Activated CD8-positive, alpha-beta memory T cell treated with anti-CD3 and anti-CD28 coated beads, Interleukin-2, amount 50 U/mL, for 4 hours (primary cell): ENCODE measurements around the gene SLC25A26.

Experiments
- DNase-seq: peaks from one replicate; pipeline ENCODE4 v3.0.0-alpha.2; 2020

The SLC25A26 gene

DNA sequence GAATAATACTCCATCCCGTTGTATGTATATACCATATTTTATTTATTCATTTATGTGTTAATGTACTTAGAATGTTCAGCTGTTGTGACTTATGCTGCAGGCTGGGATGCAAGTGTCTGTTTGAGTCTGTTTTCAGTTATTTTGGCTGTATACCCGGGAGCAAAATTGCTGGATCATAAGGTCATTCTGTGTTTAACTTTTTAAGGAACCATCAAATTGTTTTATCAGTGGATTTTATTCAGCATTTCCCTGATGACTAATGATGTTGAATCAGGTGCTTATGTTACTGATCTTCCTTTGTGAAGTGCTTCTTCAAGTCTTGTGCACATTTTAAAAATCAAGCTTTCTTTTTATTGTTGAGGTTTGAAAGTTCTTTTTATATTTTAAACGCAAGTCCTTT is 118.1 kb downstream of the SLC25A26 start:
- DNase-seq = no peak

GRCh38 chr3:66342717-66343356 is 122.0 kb downstream of the SLC25A26 start:
- DNase-seq = no peak

DNA sequence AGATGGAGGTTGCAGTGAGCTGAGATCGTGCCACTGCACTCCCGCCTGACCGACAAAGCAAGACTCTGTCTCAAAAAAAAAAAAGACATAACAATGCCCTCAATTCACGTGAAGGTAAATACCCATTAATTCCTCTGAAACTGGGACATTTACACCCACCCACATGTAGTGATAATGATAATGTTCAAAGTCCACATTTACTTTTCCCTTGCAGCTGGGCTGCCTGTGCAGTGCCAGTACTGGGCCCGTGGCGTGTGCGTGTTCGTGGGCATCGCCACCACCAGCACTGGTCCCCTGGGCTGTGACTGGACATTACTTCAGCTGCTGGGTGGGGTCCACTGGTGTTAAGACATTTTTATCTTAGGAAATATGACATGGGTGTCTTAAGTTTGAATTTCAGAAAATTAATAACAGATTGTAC is 123.6 kb downstream of the SLC25A26 start:
- no peak for DNase-seq

DNA sequence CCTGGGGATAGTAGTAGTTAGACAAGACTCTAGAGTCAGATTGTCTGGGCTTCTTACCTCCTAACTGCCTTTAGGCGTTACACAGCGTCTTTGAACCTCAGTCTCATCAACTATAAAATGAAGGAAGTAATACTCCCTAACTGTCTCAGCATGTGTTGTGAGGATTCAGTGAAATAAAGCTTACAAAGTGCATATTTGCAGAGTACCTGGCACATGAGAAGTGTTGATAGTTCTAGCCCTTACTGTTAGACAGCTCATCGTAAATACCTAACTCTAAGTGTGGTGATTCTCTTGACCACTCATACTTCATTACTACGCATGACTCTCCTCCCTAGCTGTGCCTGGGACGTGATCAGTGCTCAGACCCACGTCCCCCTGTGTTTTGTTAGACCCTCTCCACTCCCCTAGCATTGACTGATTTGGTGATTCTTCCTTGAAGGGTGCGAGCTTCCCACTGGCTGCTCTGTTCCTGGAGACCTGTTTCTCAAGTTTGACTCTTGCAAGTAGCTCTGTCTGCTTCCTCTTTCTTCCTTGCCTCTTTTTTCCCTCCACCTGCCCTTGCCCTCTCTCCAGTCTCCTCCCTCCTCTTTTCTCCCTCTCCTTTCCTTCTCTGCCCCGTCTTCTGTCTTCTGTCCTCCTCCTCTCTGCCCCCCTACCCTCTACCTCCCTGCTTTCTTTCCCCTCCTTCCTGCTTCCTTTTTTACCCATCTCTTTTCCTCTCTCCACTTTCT is 124.2 kb downstream of the SLC25A26 start:
- DNase-seq = no peak

- DNase-seq = no peak
Observed at GRCh38 chr3:66348704-66349103, 127.9 kb downstream of the SLC25A26 start.

DNA sequence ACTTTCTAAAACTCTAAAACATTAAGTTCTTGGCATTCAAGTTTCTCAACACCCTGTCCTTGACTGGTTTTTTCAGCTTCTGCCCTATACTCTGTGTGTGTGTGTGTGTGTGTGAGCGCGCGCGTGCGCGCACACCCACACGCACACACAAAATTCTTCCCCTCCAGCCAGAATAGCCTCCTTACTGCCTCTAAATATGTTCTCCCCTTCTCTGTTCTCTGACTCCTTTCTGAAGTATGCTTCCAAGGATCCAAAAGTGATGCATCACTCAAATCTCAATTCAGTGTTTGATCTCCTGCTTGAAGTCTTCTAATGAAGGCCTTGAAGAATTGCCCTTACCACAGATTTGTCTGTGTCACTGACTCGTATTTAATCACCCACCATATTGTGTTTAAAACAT is 129.8 kb downstream of the SLC25A26 start:
- no peak for DNase-seq

DNA sequence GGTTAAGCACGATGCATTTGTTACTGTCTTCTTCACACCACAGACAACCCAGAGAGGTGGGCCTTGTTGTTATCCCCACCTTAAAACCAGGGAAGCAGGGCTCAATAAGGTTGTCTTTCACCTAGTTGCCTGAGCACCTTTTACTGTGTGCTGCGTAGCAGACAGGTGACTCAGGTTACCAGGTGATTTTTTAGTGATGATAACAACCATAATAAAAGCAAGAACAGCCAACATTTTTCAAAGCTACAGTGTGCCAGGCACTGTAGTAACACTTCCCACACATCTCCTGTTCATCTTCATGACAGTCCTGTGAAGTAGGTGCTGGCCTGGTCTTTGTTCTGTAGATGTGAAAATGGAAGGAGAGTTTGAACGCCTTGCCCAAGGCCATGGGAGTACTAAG is 132.2 kb downstream of the SLC25A26 start:
- no peak for DNase-seq

GRCh38 chr3:66353530-66353929 is 132.7 kb downstream of the SLC25A26 start:
- DNase-seq = no peak

DNA sequence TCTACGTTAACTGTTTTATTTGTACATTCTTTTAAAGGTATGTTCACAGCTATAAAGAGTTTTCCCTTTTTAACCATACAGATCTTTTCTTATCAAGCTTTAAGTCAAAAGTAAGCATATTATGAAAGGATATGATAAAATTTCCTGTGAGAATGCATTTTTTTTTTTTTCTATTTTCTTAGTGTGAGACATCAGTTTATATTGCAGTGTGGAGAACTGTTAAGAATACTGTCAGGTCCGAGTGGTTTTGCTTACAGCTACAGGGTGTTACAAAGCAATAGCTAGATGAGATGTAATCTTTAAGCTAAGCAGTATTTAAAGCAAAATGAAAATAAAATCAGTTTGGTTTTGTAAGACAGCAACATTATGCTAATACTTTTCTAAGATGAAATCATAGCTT is 133.2 kb downstream of the SLC25A26 start:
- no peak for DNase-seq

GRCh38 chr3:66355394-66355793 is 134.6 kb downstream of the SLC25A26 start:
- no peak for DNase-seq

DNA sequence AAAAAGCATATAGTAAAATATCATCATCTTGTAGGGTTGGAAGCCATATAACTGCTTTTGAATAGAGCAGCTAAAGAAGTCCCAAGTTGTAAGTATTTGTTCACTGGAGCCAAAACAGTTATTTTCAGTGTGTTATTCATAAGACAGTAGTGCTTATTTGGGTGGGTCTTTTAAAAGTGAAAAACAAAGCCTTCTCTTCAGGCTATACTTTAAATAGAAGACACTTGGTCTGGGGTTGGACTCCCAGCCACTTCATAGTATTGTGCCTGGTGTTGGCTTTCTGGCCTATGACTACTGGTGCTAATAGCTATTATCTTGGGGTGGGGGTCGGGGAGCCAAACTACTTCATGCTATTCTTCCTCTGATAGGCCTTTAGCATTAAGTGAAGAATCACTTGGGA is 135.2 kb downstream of the SLC25A26 start:
- DNase-seq = no peak

DNA sequence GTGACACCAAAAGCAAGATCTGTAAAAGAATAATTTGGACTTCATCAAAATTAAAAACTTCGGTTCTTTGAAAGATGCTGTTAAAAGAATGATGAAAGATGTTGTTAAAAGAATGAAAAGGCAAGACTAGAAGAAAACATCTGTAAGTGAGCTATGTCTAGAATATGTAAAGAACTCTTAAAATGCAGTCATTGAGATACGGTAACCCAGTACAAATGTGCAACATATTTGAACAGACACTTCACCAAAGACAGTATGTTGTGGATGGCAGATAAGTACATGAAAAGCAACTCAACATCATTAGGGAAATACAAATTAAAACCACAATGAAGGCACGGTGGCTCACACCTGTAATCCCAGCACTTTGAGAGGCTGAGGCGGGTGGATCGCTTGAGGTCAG is 140.6 kb downstream of the SLC25A26 start:
- DNase-seq = no peak

- no peak for DNase-seq
Observed at GRCh38 chr3:66362541-66362941, 141.7 kb downstream of the SLC25A26 start.

DNA sequence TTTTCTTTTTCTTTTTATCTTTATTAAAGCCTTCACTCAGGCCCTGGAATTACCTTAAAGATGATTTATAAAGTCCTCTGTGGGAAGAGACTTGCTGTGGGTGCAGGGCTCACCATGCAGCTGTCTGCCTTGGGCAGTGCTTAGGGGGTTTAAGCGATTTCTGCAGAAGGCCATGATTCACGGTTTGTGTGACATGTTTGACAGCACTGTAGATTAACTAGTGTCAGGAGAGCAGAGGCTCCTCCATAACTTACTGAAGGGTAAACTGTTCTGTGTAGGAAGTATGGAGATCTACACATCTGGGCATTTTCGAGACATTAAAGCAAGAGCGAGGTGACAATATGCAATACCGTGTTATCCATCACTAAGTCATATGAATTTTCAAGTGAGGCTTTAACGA is 142.3 kb downstream of the SLC25A26 start:
- DNase-seq = no peak

DNA sequence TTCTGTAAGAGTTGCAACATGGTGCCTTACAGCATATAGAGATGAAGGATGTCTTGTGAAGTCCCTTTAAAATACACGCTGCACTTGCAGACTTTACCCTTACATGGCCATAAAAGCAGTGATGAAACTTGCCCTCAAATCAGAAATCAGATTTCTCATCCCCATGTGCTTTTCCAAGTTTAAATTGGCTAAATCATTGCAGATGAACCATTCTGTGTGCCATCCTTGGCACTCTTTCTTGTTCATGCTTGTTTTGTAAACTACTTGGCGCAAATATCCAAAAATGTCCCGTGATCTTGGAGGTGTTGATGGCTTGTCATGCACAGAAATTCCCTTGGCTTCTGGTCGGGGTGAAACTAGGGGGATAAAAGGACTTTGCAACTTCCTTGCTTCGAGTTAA is 144.3 kb downstream of the SLC25A26 start:
- no peak for DNase-seq

GRCh38 chr3:66366747-66367146 is 145.9 kb downstream of the SLC25A26 start:
- DNase-seq = no peak

DNA sequence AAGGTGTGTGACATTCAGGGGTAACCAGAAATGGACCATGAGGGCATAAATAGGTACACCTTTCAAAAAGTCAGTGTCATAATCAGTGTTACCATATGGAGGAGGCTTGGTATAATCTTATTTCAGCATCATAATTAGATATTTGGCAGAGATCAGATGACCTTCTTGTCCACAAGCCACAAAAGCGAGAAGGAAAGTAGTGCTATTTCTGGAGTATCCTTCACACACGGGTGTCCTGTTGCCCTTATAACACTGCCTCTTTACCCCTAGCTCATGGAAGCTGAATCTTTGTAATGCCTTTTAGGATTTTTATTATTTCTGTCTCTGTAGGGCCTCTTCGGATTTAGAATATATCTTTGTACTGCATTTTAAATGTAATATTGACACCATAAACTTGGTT is 147.2 kb downstream of the SLC25A26 start:
- no peak for DNase-seq

- no peak for DNase-seq
Observed at GRCh38 chr3:66370179-66370578, 149.4 kb downstream of the SLC25A26 start.

DNA sequence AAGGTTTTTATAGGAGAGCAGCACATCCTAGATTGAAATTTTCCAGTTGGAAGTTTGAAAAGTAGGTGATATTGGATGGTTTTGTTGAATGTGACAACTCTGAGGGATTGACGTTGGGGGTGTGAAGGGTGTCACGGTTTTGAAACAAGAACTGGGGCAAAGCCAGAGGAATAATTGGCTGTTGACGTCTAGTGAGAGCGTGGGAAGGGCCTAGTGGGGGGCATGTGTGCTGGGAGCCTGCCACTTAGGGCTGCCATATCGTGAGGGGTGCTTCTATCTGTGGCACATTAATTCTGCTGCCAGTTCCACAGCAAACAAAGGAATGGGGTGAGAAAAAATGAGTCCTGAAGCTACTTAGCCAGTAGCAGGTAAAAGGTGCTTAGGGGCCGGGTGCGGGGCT is 150.6 kb downstream of the SLC25A26 start:
- no peak for DNase-seq

GRCh38 chr3:66372681-66373350 is 152.0 kb downstream of the SLC25A26 start:
- peak; percentile 35 for DNase-seq

GRCh38 chr3:66376568-66376967 is 155.8 kb downstream of the SLC25A26 start:
- no peak for DNase-seq

- DNase-seq = no peak
Observed at GRCh38 chr3:66377800-66378199, 157.0 kb downstream of the SLC25A26 start.

DNA sequence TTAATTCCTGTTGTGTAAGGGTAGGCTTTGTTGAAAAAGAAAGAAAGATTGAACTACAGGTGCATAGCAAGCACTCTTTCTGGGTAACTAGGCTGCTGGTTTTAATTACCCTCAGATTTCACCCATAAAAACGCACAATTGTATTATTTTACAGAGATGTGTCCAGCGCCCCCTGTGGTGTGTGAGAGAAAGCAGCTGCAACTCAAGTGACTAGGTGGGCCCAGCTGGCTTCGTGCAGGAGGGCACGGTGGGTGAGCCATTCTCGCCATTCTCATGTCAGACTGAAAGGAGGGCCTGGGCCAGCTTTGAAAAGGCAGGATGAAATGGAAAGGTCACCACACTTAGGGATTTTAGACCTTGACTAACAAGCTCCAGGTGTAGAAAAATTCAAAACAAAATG is 157.5 kb downstream of the SLC25A26 start:
- peak; percentile 28 for DNase-seq

DNA sequence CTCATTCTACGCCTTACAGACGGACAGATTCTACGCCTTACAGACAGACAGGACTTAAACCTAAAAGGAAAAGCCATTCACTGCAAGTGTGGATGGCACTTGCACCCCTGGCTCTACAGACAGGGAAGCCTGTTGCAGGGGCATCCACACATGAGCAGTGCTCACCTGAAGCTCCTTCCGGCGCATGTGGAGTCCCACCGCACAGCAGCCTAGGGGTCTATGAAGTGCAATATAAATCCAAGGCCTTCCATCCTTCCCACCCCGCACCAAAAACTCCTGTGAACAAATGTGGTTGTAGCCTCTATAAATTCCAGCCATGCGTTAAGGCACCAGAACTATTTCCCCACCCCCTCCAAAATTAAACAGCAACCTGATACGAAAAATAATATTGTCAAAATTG is 158.8 kb downstream of the SLC25A26 start:
- DNase-seq = no peak
